Kidney (tissue), 14 donors: ENCODE results near the gene DNM3. TPM values are rescaled to one million over a fixed set of nuclear protein-coding genes. Genes with fewer than 3 reads are reported as not detected.

ENCODE experiments used
- DNase-seq, 5 donors: peaks; one replicate each; pipeline ENCODE4 v3.0.0-alpha.2; 2013 to 2020
- FAIRE-seq: peaks from 2 replicates; lab custom pipeline; 2012; peaks lifted over from hg19 to GRCh38; lab: Jason Lieb, UNC
- H3K27ac ChIP-seq, 2 donors: one replicate each; pipeline ENCODE4 v1.7.0; 2013; ENCODE audit warnings: low read depth in 2 of 2, low read length in 2 of 2, inconsistent platforms in 1 of 2
- H3K27me3 ChIP-seq: one replicate; pipeline ENCODE4 v1.7.1; 2013; ENCODE audit warnings: low read length, inconsistent platforms; ENCODE audit not compliant: control insufficient read depth, insufficient read depth
- H3K36me3 ChIP-seq, 3 donors: one replicate each; pipeline versions ENCODE4 v1.7.0 to v1.7.1; 2013; ENCODE audit warnings: low read length in 3 of 3, control low read depth in 1 of 3, inconsistent platforms in 1 of 3; ENCODE audit not compliant: insufficient read depth in 3 of 3, control insufficient read depth in 2 of 3
- H3K4me1 ChIP-seq, 3 donors: one replicate each; pipeline versions ENCODE4 v1.7.0 to v1.7.1; 2013; ENCODE audit warnings: low read length in 3 of 3, inconsistent platforms in 1 of 3, low read depth in 1 of 3; ENCODE audit not compliant: control insufficient read depth in 2 of 3, insufficient read depth in 2 of 3
- H3K4me3 ChIP-seq, 3 donors: one replicate each; pipeline versions ENCODE4 v1.7.0 to v1.8.1; 2013; ENCODE audit warnings: low read length in 3 of 3, control low read depth in 1 of 3, inconsistent platforms in 1 of 3
- H3K9ac ChIP-seq, 3 donors: one replicate each; pipeline versions ENCODE4 v1.7.0 to v1.7.1; 2013; ENCODE audit warnings: low read length in 3 of 3, control low read depth in 1 of 3, inconsistent platforms in 1 of 3
- H3K9me3 ChIP-seq, 3 donors: one replicate each; pipeline versions ENCODE4 v1.7.0 to v1.7.1; 2013; ENCODE audit warnings: low read length in 3 of 3, control low read depth in 1 of 3, inconsistent platforms in 1 of 3; ENCODE audit not compliant: control insufficient read depth in 2 of 3, insufficient read depth in 1 of 3
- intact Hi-C: fragments of 100-400 bp; cut with DNase I; formaldehyde crosslinking; loops from one replicate; pipeline ENCODE4 v1.11.1; 2022
- polyA plus RNA-seq: library from polyadenylated mRNA; stranded (reverse); fragments of 350-450 nt; fragmentation: Illumina TruSeq; extraction: RNeasy Lipid Tissue Mini Kit (QIAGEN cat#74804); gene quantifications from one replicate; pipeline ENCODE4 v1.2.3, GENCODE V29; 2014; ENCODE audit warnings: low read depth, low replicate concordance; ENCODE audit not compliant: insufficient read depth
- total RNA-seq: library from RNA; stranded (reverse); fragmentation: NEBNext Ultra II Directional; extraction: Animal tissue kit (Norgen Biotek cat#: 25700); gene quantifications from one replicate; pipeline ENCODE4 v1.2.1, GENCODE V29; 2021
- TF ChIP-seq, protein P1 (sequence below): IDR thresholded peaks from 3 replicates; pipeline ENCODE4 v1.5.1; 2012; ENCODE audit warnings: mild to moderate bottlenecking, moderate library complexity, borderline replicate concordance; ENCODE audit not compliant: insufficient read depth; ENCODE audit errors: extremely low read depth
- donor health status: control.
- donor health status: control.
- donor health status: control.
- donor health status: control.
- donor health status: control.
- donor health status: DM: yes; HTN: yes; CAD: no.
- donor health status: Normal renal cell carcinoma (clear cell type).

The DNM3 gene
- total and polyA plus RNA-seq, 2 donors from 2014 or later, result 5.9 to 19.1 TPM

- intact Hi-C loops, result no loop called here
- H3K36me3 ChIP-seq, result no peaks in the 10 kb centered on the region
- no peak overlapping the region for H3K27ac ChIP-seq
- H3K9me3 ChIP-seq, result no peaks in the 10 kb centered on the region
- no peak for DNase-seq
- H3K9ac ChIP-seq, result no peak overlapping the region
- TF ChIP-seq, protein P1, sequence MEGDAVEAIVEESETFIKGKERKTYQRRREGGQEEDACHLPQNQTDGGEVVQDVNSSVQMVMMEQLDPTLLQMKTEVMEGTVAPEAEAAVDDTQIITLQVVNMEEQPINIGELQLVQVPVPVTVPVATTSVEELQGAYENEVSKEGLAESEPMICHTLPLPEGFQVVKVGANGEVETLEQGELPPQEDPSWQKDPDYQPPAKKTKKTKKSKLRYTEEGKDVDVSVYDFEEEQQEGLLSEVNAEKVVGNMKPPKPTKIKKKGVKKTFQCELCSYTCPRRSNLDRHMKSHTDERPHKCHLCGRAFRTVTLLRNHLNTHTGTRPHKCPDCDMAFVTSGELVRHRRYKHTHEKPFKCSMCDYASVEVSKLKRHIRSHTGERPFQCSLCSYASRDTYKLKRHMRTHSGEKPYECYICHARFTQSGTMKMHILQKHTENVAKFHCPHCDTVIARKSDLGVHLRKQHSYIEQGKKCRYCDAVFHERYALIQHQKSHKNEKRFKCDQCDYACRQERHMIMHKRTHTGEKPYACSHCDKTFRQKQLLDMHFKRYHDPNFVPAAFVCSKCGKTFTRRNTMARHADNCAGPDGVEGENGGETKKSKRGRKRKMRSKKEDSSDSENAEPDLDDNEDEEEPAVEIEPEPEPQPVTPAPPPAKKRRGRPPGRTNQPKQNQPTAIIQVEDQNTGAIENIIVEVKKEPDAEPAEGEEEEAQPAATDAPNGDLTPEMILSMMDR, result no peak
- FAIRE-seq, result no peak
- H3K4me1 ChIP-seq, result peaks cover 0 to 3% (median 0%) of the 10 kb centered on the region in 3 donors
- H3K27me3 ChIP-seq, result no peaks in the 10 kb centered on the region
- no peak overlapping the region for H3K4me3 ChIP-seq
Measured at GRCh38 chr1:172241540-172241939, 400.2 kb downstream of the DNM3 start.

DNA sequence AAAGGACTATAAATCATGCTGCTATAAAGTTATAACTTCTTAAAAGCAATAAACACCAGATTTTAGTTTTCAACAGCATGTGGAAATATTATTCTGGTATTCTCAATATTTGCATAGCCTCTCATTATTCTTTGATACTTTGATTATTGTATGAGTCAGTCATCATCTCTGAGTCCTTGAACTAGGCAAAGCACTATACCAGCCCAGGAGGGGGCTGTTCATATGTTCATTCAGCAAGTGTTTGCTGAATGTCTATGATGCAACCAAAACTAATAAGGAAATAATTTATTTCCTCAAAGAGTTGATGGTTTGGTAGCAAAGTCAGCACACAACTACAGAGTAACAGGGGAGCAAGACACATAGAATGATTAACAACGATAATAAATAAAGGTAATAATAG, 403.6 kb downstream of the DNM3 start:
- Histone ChIP-seq H3K4me1 (peaks cover 0 to 3% (median 0%) of the 10 kb centered on the region in 3 donors), H3K9me3 (no peaks in the 10 kb centered on the region), H3K36me3 (no peaks in the 10 kb centered on the region), H3K27me3 (no peaks in the 10 kb centered on the region), H3K27ac (no peak overlapping the region), H3K4me3 (no peak overlapping the region), H3K9ac (no peak overlapping the region)
- intact Hi-C loops, result no loop called here
- FAIRE-seq, result no peak
- TF ChIP-seq, protein P1, result no peak
- no peak for DNase-seq

DNA sequence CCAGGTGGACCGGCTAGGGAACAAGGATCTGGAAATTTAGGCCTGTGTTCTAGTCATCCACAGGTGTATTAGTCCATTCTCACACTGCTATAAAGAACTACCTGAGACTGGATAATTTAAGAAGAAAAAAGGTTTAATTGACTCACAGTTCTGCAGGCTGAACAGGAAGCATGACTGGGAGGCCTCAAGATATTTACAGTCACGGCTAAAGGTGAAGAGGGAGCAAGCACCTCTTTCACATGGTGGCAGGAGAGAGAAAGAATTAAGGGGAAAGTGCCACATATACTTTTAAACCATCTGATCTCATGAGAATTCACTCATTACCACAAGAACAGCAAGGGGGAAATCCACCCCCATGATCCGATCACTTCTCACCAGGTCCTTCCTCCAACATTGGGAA, 404.5 kb downstream of the DNM3 start:
- Histone ChIP-seq H3K27me3 (no peaks in the 10 kb centered on the region), H3K9ac (no peak overlapping the region), H3K36me3 (no peaks in the 10 kb centered on the region), H3K27ac (no peak overlapping the region), H3K4me1 (no peaks in the 10 kb centered on the region), H3K4me3 (no peak overlapping the region), H3K9me3 (no peaks in the 10 kb centered on the region)
- TF ChIP-seq, protein P1, result no peak
- intact Hi-C loops, result no loop called here
- FAIRE-seq (no peak), DNase-seq (no peak)
